ENCODE results near the gene HIPK4.

HIPK4 gene

DNA sequence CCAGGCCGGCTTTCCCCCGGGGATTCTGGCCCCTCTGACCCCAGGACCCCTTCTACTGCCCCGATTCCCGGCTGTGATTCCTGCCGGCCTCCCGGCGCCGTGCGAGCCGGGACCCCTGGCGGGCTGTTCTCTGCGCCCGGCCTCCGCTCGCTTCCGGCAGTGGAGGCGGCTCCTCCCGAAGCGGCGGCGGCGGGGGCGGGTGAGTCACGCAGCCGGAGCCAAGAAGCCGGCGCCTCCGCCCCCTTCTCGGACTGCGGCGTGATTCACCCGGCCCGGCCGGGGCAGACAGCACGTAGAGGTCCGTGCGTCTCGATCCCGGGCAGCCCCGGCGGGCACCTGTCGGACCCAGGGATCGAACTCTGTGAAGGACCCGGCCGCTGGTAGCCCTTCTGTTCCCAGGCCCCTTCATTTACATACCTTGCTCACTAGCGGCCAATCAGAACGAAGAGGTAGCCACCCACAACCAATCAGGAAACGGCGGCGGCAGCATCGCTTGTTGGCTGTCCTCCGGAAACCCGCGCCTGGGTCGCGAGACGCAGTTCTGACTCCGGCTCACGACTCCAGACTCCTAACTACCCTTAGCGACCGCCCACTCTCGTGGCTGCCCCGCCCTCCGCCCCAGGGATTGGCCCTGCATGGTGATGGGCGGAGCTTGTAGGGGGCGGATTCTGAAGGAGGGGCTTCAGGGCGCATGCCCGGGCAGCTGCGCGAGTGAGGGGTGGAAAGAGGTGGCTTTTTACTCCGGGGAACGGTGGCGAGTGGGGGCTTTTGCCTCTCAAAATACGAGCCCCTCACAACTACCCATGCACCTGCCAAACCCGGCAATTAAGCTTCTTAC, 35.7 kb upstream of the HIPK4 start, which contains the start of gene SERTAD1:
Gene SERTAD1 (minus strand): TSS at position 543 of the 838 bp plus-strand sequence. CDS start 2,446 bp downstream, outside the sequence.
- TF ChIP-seq FOXP2 (optimal IDR thresholded peaks at IDR 0.05; ENCODE audit: borderline replicate concordance, extremely low read depth, extremely low read length, insufficient read depth) = peak; percentile 81
- TF ChIP-seq POLR2AphosphoS5 (IDR thresholded peaks at IDR 0.05; ENCODE audit: low read depth, low read length) = peak; percentile 99
- TF ChIP-seq, protein P1, sequence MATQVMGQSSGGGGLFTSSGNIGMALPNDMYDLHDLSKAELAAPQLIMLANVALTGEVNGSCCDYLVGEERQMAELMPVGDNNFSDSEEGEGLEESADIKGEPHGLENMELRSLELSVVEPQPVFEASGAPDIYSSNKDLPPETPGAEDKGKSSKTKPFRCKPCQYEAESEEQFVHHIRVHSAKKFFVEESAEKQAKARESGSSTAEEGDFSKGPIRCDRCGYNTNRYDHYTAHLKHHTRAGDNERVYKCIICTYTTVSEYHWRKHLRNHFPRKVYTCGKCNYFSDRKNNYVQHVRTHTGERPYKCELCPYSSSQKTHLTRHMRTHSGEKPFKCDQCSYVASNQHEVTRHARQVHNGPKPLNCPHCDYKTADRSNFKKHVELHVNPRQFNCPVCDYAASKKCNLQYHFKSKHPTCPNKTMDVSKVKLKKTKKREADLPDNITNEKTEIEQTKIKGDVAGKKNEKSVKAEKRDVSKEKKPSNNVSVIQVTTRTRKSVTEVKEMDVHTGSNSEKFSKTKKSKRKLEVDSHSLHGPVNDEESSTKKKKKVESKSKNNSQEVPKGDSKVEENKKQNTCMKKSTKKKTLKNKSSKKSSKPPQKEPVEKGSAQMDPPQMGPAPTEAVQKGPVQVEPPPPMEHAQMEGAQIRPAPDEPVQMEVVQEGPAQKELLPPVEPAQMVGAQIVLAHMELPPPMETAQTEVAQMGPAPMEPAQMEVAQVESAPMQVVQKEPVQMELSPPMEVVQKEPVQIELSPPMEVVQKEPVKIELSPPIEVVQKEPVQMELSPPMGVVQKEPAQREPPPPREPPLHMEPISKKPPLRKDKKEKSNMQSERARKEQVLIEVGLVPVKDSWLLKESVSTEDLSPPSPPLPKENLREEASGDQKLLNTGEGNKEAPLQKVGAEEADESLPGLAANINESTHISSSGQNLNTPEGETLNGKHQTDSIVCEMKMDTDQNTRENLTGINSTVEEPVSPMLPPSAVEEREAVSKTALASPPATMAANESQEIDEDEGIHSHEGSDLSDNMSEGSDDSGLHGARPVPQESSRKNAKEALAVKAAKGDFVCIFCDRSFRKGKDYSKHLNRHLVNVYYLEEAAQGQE (IDR thresholded peaks at IDR 0.05; ENCODE audit: insufficient read depth in 1 of 2, low read depth in 2 of 2, low read length in 2 of 2) = no peak; a peak in 1 of 4 replicates
- TF ChIP-seq TAF1 (IDR thresholded peaks at IDR 0.05; ENCODE audit: borderline replicate concordance, insufficient read depth, low read length) = peak; percentile 86
- TF ChIP-seq SIN3A (IDR thresholded peaks at IDR 0.05; ENCODE audit: borderline replicate concordance, insufficient read depth, low read length) = peak; percentile 47; the same call in 1 of the 2 replicates

GRCh38 chr19:40424637-40425449, 34.9 kb upstream of the HIPK4 start:
- TF ChIP-seq FOXP2 (optimal IDR thresholded peaks at IDR 0.05; ENCODE audit: borderline replicate concordance, extremely low read depth, extremely low read length, insufficient read depth) = no peak
- TF ChIP-seq SIN3A (IDR thresholded peaks at IDR 0.05; ENCODE audit: borderline replicate concordance, insufficient read depth, low read length) = no peak; the same call in 1 of the 2 replicates
- no peak; the same call in 1 of the 2 replicates for TF ChIP-seq POLR2AphosphoS5 (IDR thresholded peaks at IDR 0.05; ENCODE audit: low read depth, low read length)
- TF ChIP-seq TAF1 (IDR thresholded peaks at IDR 0.05; ENCODE audit: borderline replicate concordance, insufficient read depth, low read length) = no peak
- TF ChIP-seq, protein P1 (IDR thresholded peaks at IDR 0.05; ENCODE audit: insufficient read depth in 1 of 2, low read depth in 2 of 2, low read length in 2 of 2) = no peak

- TF ChIP-seq, protein P1 (IDR thresholded peaks at IDR 0.05; ENCODE audit: insufficient read depth in 1 of 2, low read depth in 2 of 2, low read length in 2 of 2) = no peak
- TF ChIP-seq FOXP2 (optimal IDR thresholded peaks at IDR 0.05; ENCODE audit: borderline replicate concordance, extremely low read depth, extremely low read length, insufficient read depth) (no peak), POLR2AphosphoS5 (IDR thresholded peaks at IDR 0.05; ENCODE audit: low read depth, low read length) (no peak), TAF1 (IDR thresholded peaks at IDR 0.05; ENCODE audit: borderline replicate concordance, insufficient read depth, low read length) (no peak)
Observed at GRCh38 chr19:40423938-40424337, 34.0 kb upstream of the HIPK4 start.

GRCh38 chr19:40422748-40423566, 33.0 kb upstream of the HIPK4 start:
- no peak for TF ChIP-seq FOXP2 (optimal IDR thresholded peaks at IDR 0.05; ENCODE audit: borderline replicate concordance, extremely low read depth, extremely low read length, insufficient read depth)
